Measurements from ENCODE around the gene TMEM51.

TMEM51 gene

DNA sequence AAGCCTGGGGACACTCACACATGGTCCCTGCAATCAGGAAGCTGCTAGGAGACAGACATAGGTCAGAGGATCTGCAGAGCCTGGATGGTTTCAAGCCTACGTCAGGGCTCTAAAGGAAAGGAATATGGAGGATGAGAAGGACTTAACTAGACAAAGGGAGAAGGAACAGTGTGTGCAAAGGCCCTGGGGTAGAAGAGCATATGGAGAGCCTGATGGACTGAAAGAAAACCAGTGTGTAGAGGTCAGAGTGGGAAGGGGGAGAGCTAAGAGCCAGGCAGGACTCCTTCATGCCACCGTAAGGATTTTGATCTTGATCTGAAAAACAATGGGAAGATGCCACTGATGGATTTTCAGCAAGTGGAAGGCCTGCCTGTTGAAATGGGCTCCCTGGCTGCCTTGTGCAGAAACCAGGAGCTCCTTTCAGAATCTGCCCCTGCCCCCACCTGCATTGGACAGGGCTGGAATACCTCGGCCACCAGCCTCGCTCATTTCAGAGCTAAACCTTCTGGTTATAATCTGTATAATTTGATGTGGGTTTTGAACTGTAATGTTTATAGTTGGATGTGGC is 102.1 kb downstream of the TMEM51 start:
- DNase-seq, result no peak

GRCh38 chr1:15256584-15256983 is 103.0 kb downstream of the TMEM51 start:
- DNase-seq, result no peak

- DNase-seq, result no peak
Observed at GRCh38 chr1:15257309-15257708, 103.8 kb downstream of the TMEM51 start.

DNA sequence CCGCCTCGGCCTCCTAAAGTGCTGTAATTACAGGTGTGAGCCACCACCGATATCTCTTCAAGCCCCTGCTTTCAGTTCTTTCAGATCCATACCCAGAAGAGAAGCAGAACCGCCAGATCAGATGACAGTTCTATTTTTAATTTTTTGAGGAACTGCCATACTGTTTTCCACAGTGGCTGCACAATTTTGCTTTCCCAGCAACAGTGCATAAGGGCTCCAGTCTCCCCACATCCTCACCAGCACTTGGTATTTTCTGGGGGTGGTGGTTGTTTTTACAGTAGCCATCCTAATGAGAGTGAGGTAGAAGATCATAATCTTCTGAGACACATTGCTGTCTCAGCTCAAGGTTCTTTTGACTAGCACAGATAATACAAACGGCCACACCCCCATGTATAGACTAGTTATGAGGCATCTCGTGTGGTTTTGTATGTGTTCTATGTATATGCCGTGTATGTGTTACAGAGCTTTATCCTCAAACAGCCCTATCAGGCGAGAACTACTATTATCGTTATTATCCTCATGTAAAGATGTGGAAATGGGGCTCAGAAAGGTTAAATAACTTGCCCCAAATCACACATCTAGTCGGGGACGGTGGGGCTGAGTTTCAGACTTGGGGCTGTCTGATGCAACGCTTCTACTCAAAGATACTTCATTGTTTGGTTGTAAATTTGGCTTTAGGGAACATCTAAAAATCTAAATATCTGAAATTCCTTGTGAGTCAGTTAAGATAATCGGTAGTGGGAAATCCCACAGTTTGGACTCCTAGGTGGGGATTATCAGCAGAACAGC is 105.5 kb downstream of the TMEM51 start:
- DNase-seq, result peak in 1 of 2 experiments; percentile 5

GRCh38 chr1:15259622-15260007 is 106.1 kb downstream of the TMEM51 start:
- DNase-seq, result no peak

DNA sequence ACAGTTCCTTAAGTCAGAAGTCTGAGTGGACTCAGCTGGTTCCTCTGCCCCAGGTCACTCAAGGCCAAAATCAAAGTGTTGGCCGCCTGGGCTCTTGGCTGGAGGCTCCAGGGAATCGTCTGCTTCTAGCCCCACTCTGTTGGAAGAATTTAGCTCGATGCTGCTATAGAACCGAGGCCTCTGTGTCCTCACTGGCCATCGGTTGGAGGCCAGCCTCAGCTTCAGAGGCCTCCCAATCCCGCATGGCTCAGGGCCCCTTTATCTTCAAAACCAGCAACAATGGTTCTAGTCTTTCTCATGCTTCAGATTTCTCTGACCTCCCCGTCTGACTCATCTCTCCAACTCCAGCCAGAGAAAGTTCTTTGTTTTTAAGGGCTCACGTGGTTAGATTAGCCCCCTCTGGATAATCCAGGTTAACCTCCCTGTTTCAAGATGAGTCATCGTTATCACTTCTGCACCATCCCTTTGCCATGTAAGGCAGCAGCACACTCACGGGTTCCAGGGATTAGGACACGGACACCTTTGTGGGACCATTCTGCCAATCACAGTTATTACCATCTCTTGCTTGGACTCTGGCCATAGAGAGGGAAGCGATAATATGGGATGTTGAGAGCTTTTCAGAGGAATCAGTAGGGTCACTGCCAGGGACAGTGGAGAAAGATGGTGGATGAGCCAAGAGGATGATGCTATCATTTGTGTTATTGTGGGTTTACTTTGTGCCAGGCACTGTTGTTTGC is 107.0 kb downstream of the TMEM51 start:
- no peak for DNase-seq

DNA sequence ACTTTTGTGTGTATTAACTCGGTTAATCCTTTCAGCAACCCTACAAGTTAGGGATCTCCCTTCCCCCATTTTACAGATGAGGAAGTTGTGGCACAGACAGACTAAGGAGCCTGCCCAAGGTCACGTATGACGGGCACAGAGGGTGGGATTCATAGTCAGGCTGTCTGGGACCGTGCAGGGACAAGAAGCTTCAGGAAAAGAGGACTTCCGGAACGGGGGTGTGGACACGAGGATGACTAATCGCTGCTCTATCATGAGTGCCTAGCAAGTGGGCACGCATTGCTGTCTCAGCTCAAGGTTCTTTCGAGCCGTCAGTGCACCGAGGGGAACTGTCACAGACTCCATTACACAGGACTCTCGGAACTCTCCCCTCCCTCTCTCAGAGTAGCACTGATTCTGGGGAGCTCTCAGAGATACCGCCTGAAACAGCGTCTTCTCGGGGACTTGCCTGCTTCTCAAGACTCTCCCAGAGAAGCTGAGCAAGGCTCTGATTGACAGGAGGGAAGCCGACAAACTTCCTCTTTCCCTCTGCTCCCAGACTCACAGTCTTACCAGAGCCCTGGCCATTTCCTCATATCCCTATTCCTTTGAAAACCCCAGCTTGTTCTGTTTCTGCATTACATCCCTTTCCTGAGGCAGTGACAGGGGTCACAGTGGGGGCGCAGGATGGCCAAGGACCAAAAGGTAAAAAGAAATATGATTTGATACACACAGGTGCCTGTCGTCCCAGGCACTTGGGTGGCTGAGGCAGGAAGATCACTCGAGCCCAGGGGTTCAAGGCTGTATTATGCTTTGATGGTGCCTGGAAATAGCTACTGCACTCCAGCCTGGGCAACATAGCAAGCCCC is 107.8 kb downstream of the TMEM51 start:
- peak; percentile 56 to 66 for DNase-seq

GRCh38 chr1:15262003-15262377 is 108.4 kb downstream of the TMEM51 start:
- no peak for DNase-seq

DNA sequence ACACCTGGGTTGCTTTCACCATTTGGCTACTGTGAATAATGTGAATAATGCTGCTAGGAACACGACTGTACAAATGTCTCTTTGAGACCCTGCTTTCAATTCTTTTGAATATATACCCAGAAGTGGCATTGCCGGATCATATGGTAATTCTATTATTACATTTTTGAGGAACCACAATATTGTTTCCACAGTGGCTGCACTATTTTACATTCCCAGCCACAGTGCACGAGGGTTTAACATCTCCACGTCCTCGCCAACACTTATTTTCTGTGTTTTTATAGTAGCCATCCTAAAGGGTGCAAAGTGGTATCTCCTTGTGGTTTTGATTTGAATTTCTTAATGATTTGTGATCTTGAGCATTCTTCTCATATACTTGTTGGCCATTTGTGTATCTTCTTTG is 109.2 kb downstream of the TMEM51 start:
- DNase-seq, result no peak

GRCh38 chr1:15264769-15265168 is 111.2 kb downstream of the TMEM51 start:
- no peak for DNase-seq

All from Kasumi-1 (cell line).